DMS79 (cell line): ENCODE measurements around the gene PCK2.

Experiments
- DNase-seq: peaks from one replicate; lab custom pipeline; 2025; lab: John Stamatoyannopoulos, UW

Gene PCK2

DNA sequence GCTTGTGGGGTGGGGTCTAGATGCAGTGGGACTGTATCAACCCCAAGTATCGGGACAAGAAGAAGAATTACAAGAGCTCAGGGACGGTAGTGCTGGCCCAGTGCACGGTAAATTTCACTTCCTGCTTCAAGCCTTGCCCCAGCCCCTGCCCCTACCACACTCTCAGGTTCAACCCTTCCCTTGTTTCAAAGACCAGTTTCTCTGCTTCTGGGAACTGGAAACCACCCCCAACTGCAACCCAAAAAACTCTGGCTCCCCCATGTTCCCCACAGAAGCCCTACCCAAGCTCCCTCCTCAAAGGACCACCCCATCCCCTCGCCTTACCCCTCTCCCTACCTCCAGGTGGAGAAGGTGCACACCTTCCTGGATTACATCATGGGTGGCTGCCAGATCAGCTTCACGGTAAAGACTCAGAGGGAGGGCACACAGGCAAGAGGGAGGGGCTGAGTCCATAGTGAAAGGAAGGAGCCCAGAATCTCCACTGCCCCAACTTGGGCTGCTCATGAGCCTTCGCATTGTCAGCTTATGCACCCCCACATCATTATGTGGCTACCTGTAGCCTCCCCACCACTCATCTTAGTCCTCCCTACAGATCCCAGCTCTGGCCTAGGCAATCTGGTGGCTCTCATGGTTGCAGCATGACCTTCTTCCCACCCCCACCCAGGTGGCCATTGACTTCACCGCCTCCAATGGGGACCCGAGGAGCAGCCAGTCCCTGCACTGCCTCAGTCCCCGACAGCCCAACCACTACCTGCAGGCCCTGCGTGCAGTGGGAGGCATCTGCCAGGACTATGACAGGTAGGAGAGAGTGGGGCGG, 18.4 kb upstream of the PCK2 start:
- DNase-seq: no peak

DNA sequence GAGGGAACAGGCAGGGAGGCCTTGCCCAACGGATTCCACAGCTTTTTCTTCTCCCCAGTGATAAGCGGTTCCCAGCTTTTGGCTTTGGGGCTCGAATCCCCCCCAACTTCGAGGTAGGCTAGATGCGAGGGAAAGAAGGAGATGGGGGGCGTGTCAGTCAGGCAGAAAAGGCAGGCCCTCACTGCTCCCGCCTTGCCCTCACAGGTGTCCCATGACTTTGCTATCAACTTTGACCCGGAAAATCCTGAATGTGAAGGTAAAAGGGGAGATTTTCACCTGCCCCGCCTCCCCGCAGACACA, 17.9 kb upstream of the PCK2 start:
- DNase-seq: no peak

DNA sequence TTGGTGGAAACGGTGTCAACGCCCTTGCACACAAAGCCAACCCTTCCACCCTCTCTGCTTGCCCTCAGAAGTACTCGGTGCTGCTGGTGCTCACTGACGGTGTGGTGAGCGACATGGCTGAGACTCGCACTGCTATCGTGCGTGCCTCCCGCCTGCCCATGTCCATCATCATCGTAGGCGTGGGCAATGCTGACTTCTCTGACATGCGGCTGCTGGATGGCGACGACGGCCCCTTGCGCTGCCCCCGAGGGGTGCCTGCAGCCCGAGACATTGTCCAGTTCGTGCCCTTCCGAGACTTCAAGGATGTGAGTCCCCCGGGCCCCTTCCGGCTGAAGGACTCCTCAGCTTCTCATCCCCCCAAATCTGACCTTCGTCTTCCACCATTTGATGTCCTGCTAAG, 17.0 kb upstream of the PCK2 start:
- DNase-seq: no peak

DNA sequence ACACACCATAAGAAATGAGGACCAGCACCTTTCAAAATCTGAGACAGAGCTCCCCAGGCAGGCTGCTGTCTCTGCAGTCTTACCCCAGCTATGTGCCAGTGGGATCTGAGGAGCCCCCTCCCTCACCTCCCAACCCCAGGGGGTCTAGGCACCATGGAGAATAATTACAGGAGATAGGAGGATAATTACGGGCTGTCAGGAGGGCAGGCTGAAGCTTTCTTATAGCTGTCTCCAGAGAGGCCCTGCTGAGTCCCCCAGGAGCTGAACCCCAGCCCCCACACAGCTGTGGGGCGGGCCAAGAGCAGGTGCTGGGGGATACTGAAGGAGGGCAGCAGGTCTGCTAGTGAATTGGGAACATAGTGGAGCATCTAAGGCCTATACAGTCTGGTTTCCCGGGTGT, 16.0 kb upstream of the PCK2 start:
- no peak for DNase-seq

DNA sequence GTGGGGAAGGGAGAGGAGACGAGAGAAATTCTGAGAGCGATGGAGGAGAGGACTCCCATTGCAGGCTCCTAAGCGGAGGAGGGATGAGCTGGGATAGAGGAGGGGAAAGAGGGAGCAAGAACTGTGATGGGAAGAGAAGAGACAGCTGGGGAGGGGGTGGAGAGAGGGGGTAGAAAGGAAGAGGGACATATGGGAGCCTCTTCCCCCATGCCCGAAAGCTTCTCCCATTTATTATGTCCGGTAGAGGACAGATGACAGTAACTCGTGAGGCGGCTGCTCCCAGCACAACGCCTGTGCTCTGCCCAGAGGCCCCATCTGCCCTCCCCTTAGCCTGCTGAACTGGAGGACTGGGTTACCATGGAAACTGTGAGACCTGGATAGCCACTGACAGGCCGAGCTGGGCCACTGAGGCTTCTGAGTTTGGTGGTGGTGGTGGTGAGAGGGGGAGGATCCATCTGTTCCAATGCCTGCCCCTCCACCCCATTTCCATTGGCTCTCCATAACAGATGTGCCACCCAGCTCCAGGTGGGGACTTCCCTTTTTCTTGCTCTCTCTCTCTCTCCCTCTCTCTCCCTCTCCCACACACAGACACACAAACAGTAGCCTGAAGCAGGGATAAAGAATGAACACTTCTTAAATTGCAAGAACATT, 14.5 kb upstream of the PCK2 start:
- DNase-seq: peak; percentile 19

DNA sequence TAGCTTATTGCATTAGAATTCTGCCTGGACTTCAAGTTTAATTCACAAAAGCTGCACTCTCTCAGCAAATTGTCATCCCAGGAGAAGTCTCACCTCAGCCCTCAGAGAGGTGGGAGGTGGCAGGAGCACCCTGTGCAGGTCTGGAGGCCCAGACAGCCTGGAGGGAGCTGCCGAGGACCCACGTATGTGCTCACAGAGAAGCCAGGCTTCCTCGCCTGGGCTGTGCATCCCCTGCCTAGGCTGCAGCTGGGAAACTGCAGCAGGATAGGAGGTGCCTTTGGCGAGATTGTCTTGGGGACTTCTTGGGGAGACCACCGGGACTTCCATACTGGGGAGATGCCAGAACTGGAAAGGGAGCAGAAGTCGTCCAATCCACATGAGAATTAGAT, 14.0 kb upstream of the PCK2 start:
- DNase-seq: no peak

DNA sequence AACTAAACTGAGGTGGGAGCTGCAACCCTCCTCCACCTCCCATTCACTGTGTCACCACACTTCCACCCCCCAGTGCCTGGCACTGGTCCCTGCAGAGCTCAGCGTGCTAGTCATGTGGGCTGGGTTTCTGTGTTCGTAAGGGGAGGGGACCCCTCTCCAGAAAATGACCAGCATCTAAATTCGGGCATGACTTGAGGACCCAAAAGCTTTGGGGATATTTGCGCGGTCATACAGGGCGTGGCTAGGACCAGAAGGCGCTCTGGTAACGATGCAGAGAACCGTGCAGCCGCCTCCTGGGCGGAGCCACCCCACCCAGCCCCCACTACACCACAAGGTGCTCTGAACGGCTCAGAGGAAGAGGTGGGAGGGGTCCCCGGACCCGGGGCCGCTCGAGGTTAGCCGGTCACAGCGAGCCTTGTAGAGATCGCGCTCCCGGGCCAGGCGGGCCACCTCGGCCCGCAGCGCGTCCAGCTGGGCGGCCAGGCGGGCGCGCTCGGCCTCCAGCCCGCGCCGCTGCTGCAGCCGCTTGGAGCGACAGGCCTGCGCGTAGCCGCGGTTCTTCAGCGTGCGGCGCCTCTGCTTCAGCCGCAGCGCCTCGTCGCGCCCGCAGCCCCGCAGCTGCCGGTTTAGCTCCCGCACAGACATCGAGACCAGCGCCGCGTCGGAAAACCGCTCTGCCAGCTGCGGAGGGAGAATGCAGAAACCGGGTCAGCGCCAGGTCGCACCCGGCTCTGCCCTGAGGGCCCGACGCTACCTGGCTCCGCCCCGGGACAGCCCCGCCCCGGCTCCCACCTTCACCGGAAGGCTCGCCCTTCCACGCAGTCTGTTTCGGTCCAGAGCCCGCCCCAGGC, 13.0 kb upstream of the PCK2 start:
- DNase-seq: peak; percentile 79

DNA sequence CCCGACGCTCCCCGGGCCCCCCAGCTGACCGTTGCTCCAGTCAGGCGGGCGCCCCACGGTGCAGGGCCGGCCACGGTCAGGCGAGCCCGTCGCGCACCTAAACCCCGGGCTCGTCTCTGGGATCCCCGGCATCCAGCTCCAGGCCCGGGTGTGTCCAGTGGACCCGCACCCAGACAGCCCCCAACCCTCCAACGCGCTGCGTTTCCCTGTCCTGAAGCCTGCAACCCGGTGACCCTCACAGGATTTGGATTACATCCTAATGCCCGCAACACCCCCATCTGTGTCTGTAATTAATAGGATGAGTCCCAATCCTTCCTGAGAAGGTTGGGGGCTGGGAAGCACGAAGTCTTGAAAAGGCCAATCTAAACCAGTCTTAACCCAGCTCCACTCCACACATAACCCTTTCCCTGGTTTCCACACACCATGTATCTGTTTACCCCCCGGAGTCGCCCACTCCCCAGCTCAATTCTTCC, 12.3 kb upstream of the PCK2 start:
- no peak for DNase-seq

DNA sequence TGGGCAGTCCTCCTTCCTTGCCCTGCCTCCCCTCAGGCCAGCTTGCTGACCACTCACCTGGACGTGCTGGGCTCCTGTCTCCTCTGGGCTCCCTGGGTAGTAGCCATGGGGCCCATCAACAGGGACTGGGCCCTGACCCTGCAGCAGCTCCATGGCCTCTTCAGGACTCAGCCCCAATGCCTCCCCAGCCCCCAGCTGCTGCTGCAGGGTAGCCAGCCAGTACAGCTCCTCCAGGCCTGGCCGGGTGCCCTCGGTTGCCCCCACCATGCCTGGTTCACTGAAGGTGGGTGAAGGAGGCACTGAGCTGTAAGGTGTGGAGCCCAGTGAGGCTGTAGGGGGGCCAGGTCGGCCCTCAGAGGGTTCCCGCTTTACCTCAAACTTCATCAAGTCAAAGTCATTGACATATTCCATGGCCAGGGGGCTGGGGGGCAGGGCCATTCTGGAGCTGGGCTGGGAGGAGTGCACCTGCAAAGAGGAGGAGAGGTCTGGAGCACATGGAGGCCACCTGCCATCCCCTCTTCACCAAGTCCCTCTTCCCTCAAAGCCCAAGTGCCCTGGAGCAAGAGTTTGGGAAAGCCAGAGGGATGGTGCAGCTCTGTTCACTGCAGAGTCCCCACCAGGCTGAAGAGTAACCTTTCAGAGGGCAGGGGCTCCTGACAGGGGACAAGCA, 11.6 kb upstream of the PCK2 start:
- no peak for DNase-seq

DNA sequence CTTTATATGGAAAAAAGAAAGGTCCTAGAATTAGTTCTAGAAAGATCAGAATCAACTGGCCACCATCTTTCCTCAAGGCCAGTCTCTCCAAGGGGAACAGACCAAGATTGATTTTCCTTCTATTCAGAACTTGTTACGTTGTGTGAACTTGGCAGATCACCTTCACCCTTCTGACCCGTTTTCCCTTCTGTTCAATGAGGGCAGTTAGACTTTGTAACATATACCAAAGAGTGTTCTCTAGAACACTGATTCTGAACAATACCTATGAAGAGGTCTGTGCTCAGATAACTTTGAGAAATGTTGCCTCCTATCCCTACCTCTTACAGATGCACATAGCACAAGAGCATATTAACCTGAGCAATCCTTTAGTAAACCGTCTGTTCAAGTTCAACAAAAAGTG, 10.6 kb upstream of the PCK2 start:
- DNase-seq: no peak

DNA sequence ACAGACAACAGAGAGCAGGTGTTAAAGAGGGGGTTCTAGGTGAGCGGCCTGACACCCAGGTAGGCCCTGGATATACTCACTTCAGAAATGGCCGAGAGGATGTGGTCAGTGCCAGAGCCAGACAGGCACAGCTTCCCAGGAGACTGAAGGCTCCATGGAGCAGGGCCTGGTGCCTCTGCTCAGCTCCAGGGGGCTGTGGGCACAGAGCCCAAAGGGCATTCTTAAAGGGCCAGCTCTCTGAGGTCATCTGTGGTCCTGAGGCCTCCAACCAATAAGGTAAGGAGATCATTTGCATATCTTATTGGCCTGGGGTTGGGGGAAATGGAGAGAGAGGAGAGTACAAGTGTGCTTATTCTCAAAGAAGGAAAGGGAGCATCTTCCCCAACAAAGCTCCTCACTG, 9.7 kb upstream of the PCK2 start:
- no peak for DNase-seq

DNA sequence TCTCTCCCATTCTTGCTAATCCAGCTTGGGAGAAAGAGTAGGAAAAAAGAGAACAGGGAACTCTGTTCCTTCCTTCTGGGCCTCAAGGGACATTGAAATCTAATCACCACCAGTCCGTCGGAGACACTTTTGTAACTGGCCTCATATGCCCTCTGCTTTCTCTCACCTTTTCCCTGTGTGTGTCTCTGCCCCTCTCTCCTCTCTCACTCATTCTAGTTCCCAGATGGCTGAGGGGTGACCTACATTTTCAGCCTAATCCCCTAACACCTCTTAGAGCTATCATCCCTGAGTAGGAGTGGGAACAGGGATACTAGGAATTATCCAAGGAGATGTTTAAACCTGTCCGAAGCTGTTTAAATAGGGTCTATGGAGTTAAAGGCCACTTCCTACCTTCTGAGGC, 8.9 kb upstream of the PCK2 start:
- DNase-seq: no peak

DNA sequence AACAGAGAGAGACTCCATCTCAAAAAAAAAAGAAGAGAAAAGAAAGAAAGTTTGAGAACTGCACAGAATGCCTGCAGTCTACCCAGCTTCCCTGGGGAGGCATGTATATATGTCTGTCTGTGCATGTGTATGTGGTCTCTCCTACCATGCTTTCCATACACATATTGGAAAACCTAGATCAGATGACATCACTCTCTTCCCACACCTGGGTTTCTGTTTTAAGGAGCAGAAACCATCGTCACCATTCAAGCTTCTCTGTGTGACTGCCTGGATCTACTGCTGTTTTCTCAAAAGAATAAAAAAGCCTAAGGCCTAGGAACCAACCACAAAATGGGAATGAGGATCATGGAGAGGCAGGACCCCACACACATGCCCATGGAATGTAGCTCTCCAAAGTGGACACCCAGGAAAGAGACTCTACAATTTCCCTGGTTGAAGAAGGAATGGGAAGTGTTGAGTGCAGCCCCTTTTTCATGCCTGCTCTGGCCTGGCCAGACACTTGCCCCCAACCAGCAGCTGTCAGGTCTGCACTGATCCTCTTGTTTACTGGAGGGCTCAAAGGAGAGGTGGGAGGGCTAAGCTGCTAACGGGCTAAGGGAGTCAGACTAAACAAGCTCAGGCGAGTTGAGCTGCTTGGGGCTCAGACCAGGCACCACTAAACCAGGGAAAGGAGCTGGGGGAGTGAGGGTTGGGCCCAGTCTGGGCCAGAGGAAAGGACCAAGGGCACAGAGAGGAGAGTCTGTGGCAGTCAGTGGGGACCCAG, 7.7 kb upstream of the PCK2 start:
- DNase-seq: no peak

DNA sequence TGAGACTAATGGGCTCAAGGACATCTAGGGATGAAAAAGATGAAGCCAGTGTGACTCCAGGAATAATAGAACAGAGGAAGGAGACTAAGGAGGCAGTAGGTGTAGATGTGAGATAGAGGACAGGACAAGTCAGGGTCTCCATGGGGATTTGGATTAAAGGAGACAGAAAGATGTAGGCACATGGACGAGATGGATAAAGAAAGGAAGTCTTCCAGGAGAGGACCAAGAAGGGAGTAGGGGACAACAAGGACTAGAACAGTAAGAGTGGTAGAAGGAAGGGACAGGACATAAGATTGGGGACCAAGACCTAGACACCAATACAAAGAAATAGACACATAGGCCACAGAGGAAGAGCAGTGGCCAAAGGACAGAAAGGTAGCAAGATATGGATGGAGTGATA, 7.1 kb upstream of the PCK2 start:
- DNase-seq: no peak

DNA sequence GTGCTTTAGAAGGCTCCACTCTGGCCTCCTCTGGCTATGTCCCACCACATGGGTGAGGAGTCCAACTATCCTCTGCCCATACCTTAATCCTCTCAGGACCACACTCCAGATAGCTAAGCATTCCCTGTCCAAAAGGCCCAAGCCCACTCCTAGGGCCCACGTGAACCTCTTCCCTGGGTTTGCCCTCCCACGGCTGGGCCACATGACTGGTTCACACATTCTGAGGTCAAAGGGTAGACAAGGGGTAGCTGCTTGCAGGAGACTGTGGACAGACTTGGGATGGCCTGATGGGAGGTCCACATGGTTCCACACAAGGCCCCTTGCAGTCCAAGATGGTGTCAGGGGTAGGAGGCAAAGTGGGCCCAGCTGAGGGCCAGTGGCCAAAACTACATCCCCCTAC, 6.0 kb upstream of the PCK2 start:
- no peak for DNase-seq

DNA sequence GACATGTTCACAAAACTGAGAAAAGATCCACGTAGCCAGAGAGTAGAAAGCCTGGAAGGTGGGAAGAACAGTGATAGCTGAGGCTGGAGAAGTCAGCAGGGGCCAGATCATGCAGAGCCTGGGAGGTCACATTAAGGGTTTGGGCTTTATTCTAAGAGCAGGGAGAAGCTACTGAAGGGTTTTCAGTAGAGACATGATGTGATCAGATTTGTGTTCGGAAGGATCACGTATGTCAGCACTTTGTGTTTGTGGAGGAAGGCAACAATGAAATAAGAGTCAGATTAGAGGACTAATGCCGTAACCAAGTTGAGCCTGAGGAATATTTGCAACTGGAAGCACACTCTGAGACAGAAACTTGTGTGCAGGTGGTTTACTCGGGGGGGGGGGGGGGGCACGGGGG, 4.2 kb upstream of the PCK2 start:
- DNase-seq: no peak

DNA sequence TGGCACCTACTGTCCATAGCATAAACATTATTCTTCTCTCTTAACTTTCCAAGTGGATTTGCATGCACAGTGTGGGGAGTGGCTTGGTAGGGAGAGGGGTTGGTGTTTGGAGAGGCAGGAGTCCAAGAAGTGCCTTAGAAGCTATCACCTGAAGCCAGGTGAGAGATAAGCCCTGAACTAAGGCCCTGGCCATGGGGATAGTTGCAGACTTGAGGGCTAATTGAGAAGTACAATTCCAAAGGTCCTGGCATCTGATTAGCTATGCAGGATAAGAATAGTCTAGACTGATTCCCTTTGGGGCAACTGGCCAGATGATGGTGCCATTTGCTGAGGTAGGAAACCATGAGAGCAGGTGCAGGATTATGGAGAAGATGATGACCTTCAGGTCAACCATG, 2.0 kb upstream of the PCK2 start:
- no peak for DNase-seq

DNA sequence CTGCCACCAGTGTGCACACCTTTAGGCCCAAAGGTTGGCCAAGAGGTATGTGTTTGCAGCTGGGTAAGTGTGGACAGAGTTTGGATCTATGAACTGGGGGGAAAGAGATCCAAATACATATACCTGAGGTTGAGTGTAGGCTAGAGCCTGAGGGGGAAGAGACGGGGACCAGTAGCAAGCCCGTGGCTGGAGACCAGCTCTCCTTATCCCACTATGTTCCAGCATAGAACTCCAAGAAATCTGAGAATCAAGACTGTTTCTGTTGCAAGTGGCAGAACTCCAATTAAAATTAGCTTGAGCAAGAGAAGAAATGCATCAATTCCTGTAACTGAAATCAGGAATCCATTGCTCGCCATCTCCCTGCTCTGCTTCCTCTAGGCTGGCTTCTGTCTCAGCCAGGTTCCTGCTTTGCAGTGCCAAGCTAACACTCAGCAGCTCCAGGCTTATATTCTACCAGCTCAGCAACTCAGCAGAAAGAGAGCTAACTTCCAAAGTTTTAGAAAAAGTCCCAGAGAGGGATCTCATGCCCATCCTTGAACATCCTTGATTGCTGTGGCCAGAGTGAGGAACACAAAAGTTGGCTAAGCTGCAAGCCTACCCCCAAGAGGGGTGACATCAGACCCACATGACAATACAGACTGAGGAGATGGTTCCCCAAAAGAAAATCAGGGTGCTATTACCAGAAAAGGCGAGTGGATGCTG, 1.5 kb upstream of the PCK2 start:
- no peak for DNase-seq

DNA sequence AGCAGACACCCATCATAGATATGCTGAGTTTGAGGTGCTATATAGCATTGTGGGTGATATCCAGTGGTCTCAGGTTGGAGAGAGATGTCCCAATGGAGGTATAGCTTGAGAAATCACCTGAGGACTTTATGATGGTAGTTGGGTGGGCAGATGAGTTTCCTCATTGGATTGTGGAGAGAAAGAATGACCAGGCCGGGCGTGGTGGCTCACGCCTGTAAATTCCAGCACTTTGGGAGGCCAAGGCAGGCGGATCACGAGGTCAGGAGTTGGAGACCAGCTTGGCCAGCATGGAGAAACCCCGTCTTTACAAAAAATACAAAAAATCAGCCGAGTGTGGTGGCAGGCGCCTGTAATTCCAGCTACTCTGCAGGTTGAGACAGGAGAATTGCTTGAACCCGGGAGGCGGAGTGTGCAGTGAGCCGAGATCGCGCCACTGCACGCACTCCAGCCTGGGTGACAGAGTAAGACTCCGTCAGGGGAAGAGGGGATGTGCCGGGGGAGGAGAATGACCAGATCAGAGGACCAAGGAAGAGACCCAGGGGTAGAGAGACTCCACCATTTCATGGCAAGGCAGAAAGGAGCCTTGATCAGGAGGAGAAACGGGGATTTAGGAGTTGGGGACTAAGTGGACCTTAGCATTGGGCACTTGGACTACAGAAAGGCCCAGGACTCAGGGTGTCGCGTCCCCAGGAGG, 757 bp upstream of the PCK2 start:
- DNase-seq: no peak

DNA sequence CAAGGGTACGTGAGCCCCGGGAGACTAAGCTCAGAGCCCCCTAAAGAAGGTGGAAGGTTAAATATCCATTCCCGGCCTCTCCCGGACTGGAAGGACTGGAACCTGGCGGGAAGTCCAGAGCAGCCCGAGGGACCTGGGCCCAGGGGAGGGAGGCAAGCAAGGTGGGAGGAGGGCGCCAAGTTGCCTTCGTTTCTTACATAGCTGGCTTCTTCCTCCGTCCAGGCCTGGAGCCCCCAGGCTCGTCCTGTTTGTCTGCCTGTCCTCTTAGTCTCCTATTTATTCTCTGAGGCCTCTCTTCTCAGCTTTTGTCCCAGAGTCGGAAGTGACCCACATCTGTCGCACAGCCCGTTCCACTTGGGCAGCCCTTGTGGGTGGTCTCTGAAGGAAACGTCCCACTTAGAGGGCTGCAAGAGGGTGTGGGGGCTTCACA, 745 bp downstream of the PCK2 start:
- DNase-seq: no peak
